ENCODE data around the gene PER1.

PER1 gene

GRCh38 chr17:8100763-8101162 is 51.4 kb downstream of the PER1 start:
- DNase-seq (ENCODE audit: extremely low read depth, insufficient read length), result no peak
- Histone ChIP-seq H3K27me3 (replicated peaks; ENCODE audit: control insufficient read depth, insufficient read depth, low read length) (no peaks in the 10 kb centered on the region; the same call in 1 of the 2 replicates), H3K4me3 (replicated peaks; ENCODE audit: low read depth, low read length) (no peak overlapping the region), H3K36me3 (ENCODE audit: control insufficient read depth, insufficient read depth, low read length) (no peaks in the 10 kb centered on the region)
- TF ChIP-seq CTCF (IDR thresholded peaks at IDR 0.05; ENCODE audit: insufficient read depth, low read length, poor library complexity, severe bottlenecking), result no peak

GRCh38 chr17:8100111-8100510 is 52.1 kb downstream of the PER1 start:
- DNase-seq (ENCODE audit: extremely low read depth, insufficient read length), result no peak
- H3K36me3 ChIP-seq (ENCODE audit: control insufficient read depth, insufficient read depth, low read length), result no peaks in the 10 kb centered on the region
- no peak overlapping the region for H3K4me3 ChIP-seq (replicated peaks; ENCODE audit: low read depth, low read length)
- H3K27me3 ChIP-seq (replicated peaks; ENCODE audit: control insufficient read depth, insufficient read depth, low read length), result no peaks in the 10 kb centered on the region; the same call in 1 of the 2 replicates
- TF ChIP-seq CTCF (IDR thresholded peaks at IDR 0.05; ENCODE audit: insufficient read depth, low read length, poor library complexity, severe bottlenecking), result no peak

GRCh38 chr17:8096541-8096940 is 55.7 kb downstream of the PER1 start:
- Histone ChIP-seq H3K4me3 (replicated peaks; ENCODE audit: low read depth, low read length) (no peak overlapping the region), H3K36me3 (ENCODE audit: control insufficient read depth, insufficient read depth, low read length) (no peaks in the 10 kb centered on the region), H3K27me3 (replicated peaks; ENCODE audit: control insufficient read depth, insufficient read depth, low read length) (no peaks in the 10 kb centered on the region; the same call in 1 of the 2 replicates)
- no peak for TF ChIP-seq CTCF (IDR thresholded peaks at IDR 0.05; ENCODE audit: insufficient read depth, low read length, poor library complexity, severe bottlenecking)
- DNase-seq (ENCODE audit: extremely low read depth, insufficient read length), result no peak

DNA sequence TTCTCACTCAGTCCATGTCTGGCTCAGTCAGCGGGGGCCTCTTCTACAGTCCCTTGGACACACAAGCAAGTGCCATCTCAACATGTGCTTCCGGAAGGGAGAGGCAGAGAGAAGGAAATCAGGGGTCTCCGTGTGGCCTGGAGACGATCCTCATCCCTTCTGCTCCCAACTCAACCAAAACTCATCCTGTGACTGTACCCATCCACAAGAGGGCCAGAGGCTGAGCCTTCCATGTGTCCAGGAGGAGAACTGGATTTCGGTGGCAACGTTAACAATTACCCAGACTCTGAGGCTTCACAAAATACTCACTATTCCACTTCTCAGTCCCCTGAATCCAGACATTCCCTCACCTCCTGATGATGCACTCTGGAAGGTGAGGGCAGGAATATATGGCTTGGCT is 56.8 kb downstream of the PER1 start:
- H3K4me3 ChIP-seq (replicated peaks; ENCODE audit: low read depth, low read length), result no peak overlapping the region
- TF ChIP-seq CTCF (IDR thresholded peaks at IDR 0.05; ENCODE audit: insufficient read depth, low read length, poor library complexity, severe bottlenecking), result no peak
- no peak for DNase-seq (ENCODE audit: extremely low read depth, insufficient read length)
- H3K36me3 ChIP-seq (ENCODE audit: control insufficient read depth, insufficient read depth, low read length), result no peaks in the 10 kb centered on the region
- H3K27me3 ChIP-seq (replicated peaks; ENCODE audit: control insufficient read depth, insufficient read depth, low read length), result no peaks in the 10 kb centered on the region; the same call in 1 of the 2 replicates

DNA sequence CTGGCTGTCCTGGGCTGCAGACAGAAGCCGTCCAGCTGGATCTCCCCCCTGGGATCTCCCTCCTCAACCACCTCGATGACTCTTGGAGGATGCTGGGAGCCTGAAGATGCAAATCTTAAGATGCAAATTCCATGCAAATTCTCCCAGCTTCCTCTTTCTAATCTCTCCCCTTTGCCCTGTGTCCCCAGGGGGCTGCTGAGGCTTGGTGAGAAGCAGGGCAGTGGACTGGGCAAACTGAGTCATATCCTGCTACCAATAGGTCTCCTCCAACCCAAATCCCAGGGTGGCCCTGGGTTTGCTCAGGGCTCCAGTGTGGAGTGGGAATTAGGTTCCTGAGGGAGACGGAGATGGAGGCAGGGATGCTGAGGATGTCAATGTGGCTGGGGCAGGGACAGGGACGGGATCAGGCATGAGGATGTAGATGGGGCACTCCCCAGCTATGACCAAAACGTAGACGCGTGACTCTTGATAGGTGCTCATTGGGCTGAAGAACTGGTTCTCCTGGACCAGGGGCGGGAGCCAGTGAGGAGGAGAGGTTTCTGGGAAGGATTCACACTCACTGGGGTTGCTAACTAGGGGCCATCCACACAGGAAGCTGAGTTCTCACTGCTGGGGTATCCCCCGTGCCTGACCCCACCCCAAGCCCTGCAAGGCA is 61.0 kb downstream of the PER1 start:
- Histone ChIP-seq H3K4me3 (replicated peaks; ENCODE audit: low read depth, low read length) (no peak overlapping the region), H3K27me3 (replicated peaks; ENCODE audit: control insufficient read depth, insufficient read depth, low read length) (no peaks in the 10 kb centered on the region; the same call in 1 of the 2 replicates), H3K36me3 (ENCODE audit: control insufficient read depth, insufficient read depth, low read length) (no peaks in the 10 kb centered on the region)
- peak; percentile 63 for DNase-seq (ENCODE audit: extremely low read depth, insufficient read length)
- no peak for TF ChIP-seq CTCF (IDR thresholded peaks at IDR 0.05; ENCODE audit: insufficient read depth, low read length, poor library complexity, severe bottlenecking)
